Activated CD4-positive, alpha-beta T cell treated with anti-CD3 and anti-CD28 coated beads, Interleukin-2, Interleukin-6, amounts not matched to agents 100 ng/mL and 50 ng/mL, durations not matched to agents 16 hours and 8 hours (primary cell): ENCODE results near the gene ACTN4.

Source experiments
- DNase-seq: peaks from one replicate; pipeline ENCODE4 v3.0.0-alpha.2; 2020

The ACTN4 gene

GRCh38 chr19:38727868-38728660 is 80.6 kb downstream of the ACTN4 start:
- DNase-seq, result no peak

- no peak for DNase-seq
Observed at GRCh38 chr19:38728752-38729541, 81.5 kb downstream of the ACTN4 start.

- peak; percentile 82 for DNase-seq
Observed at GRCh38 chr19:38729653-38730469, 82.4 kb downstream of the ACTN4 start.

- DNase-seq, result no peak
Observed at GRCh38 chr19:38730470-38730730, 83.0 kb downstream of the ACTN4 start.

GRCh38 chr19:38730731-38731589 is 83.5 kb downstream of the ACTN4 start:
- no peak for DNase-seq

GRCh38 chr19:38731654-38732301 is 84.3 kb downstream of the ACTN4 start:
- DNase-seq, result no peak

GRCh38 chr19:38733241-38733492 is 85.7 kb downstream of the ACTN4 start:
- no peak for DNase-seq

- DNase-seq, result no peak
Observed at GRCh38 chr19:38733493-38734175, 86.2 kb downstream of the ACTN4 start.

GRCh38 chr19:38734176-38734425 is 86.7 kb downstream of the ACTN4 start:
- DNase-seq, result no peak

GRCh38 chr19:38734426-38735256 is 87.2 kb downstream of the ACTN4 start:
- DNase-seq, result peak; percentile 59

GRCh38 chr19:38735257-38735686 is 87.8 kb downstream of the ACTN4 start:
- DNase-seq, result no peak

- peak; percentile 28 for DNase-seq
Observed at GRCh38 chr19:38736036-38736412, 88.6 kb downstream of the ACTN4 start.

- DNase-seq, result peak; percentile 53
Observed at GRCh38 chr19:38736413-38737280, 89.2 kb downstream of the ACTN4 start.

GRCh38 chr19:38737281-38737865 is 89.9 kb downstream of the ACTN4 start:
- DNase-seq, result no peak

GRCh38 chr19:38737921-38738737 is 90.7 kb downstream of the ACTN4 start:
- no peak for DNase-seq

GRCh38 chr19:38739440-38740256 is 92.2 kb downstream of the ACTN4 start:
- DNase-seq, result no peak

- DNase-seq, result no peak
Observed at GRCh38 chr19:38740257-38740592, 92.8 kb downstream of the ACTN4 start.

- DNase-seq, result no peak
Observed at GRCh38 chr19:38740932-38741331, 93.5 kb downstream of the ACTN4 start.
